Measurements from ENCODE around the gene GJD3.
"Not testable (repeated sequence)": the region's sequence is repeated elsewhere in the genome, so short reads cannot be mapped to it uniquely, and the experiment has no call there.

The GJD3 gene, protein sequence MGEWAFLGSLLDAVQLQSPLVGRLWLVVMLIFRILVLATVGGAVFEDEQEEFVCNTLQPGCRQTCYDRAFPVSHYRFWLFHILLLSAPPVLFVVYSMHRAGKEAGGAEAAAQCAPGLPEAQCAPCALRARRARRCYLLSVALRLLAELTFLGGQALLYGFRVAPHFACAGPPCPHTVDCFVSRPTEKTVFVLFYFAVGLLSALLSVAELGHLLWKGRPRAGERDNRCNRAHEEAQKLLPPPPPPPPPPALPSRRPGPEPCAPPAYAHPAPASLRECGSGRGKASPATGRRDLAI

DNA sequence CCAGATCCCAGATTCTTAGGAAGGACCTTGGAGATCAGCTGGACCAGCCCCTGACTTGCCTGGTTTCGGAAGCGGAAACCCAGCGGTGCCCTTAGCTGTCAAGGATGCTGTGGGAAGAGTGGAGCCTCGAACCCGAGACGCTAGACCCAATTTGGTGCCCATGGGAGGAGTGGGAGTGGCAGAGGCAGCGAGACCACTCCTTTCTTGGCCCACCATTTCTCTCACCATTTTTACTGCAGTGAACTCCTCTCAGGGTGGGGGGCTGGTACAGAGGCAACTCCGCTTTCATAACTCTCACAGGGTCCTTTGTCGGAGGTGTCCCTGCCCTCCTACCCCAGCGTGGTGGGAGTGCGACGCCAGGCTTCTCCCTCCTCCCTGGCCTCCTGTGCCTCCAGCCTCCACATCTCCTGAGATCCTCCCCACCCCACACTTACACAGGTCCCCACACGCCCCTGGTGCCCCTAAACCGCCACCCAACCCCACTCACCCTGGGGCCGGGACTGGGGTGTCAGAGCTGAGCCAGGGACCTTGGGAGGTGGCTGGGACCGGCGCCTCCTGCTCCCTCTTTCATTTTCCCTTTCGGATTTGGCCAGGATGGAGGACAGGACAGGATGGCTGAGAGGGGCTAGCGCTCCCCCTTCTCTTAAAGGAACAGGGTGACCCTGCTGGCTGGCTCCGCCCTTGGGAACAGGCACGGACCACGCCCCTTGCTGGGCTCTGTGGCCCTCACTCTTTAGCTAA, at the start of gene GJD3:
GJD3 (minus strand) TSS at position 617 of the 741 bp plus-strand sequence. CDS start 922 bp downstream, outside the sequence.
- DNase-seq (ENCODE audit: low spot score): no peak

DNA sequence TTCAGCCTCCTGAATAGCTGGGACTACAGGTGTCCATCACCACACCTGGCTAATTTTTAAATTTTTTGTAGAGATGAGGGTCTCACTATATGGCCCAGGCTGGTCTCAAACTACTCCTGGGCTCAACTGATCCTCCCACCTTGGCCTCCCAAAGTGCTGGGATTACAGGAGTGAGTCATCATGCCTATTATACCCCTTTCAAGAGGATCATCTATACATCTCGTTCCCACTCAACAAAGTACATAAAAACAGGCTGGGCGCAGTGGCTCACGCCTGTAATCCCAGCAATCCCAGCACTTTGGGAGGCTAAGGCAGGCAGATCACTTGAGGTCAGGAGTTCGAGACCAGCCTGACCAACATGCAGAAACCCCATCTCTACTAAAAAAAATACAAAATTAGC, 49.8 kb upstream of the GJD3 start:
- not testable (repeated sequence) for DNase-seq (ENCODE audit: low spot score)

DNA sequence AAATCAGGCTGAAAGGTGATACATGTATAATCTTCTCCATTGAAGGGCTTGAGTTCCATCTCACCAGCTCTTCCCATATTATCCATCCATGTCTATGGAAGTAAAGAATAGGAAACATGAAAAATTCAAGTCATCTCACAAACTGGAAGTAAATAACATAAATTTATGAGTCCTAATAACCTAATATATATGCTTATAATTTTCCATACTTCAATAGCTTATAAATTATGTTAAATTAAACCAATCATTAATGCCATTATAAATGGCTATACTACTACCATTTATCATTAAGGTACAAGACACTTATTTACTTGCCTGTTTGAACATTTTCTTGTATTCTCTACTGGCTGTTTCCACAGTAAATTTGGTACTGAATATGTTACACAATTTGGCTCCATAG, 48.3 kb upstream of the GJD3 start:
- DNase-seq (ENCODE audit: low spot score): no peak

DNA sequence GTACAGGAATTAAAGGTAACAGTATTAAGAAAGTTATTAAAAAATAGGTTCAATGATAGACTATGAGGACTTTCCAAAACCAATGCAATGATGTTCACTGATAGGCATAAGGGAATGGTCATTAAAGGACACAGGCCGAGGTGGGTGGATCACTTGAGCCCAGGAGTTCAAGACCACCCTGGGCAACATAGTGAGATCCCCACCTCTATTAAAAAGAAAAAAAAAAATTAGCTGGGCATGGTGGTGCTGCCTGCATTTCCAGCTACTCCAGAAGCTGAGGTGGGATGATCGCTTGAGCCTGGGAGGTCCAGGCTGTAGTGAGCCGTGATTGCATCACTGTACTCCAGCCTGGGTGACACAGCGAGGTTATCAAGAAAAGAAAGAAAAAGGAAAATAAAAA, 47.3 kb upstream of the GJD3 start:
- DNase-seq (ENCODE audit: low spot score): no peak

DNA sequence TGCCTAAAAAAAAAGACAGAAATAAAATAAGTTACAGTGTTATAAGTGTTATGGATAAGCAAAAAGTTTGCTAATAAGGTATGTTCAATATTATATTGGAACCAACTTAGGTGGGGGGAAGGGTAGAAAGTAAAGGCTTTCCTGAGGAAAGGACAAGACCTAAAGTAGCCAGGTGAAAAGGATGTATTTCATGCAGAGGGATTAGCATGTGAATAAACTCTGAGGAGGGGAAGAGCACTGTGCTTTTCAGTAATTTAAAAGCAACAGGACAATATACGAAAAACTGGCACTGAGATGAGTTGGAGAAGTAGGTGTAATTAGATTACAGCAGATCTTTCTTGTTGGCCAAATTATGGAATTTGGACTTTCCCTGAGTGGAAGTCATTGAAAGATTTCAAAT, 45.5 kb upstream of the GJD3 start:
- DNase-seq (ENCODE audit: low spot score): no peak

DNA sequence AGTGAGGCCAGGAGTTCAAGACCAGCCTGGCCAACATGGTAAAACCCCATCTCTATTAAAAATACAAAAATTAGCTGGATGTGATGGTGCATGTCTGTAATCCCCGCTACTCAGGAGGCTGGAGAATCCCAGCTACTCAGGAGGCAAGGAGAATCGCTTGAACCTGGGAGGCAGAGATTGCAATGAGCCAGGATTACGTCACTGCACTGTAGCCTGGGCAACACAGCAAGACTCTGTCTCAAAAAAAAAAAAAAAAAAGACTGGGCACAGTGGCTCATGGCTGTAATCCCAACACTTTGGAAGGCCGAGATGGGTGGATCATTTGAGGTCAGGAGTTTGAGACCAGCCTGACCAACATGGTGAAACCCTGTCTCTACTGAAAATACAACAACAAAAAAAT, 45.0 kb upstream of the GJD3 start:
- DNase-seq (ENCODE audit: low spot score): not testable (repeated sequence)

DNA sequence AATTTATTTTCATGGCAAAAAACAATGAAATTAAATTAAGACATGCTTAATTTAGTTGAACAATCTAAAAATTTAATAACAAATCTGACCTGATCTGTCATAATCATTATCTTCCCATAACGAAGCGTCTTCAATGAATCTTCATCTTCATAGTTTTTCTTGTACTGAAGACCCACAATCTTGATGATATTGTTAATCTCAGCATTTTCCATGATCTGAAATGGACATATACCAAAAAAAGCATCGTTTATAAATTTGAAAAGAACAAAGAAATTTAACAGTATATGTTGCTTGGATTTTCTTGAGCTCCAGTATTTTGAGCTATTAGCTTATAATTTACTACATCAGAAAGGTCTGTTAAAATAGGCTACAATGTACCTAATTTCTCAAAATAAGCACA, 42.9 kb upstream of the GJD3 start:
- DNase-seq (ENCODE audit: low spot score): no peak

DNA sequence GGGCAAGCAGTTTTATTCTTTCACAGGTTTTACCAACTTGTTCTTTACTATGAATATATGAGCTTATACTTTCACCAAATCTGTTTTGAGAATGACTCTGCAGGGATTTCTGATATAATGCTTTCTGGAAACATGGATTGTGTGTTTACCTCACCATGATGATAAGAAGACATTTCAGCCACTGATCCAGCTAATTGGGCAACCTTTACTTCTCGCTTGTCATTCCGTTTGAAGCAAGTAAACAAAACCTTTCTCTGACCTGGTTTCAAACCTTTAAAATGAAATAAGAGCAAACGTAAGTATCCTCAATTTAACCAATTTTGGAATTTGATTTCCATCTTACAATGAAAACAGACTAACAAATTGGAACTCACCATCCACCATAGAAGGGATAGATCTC, 39.5 kb upstream of the GJD3 start:
- DNase-seq (ENCODE audit: low spot score): no peak

DNA sequence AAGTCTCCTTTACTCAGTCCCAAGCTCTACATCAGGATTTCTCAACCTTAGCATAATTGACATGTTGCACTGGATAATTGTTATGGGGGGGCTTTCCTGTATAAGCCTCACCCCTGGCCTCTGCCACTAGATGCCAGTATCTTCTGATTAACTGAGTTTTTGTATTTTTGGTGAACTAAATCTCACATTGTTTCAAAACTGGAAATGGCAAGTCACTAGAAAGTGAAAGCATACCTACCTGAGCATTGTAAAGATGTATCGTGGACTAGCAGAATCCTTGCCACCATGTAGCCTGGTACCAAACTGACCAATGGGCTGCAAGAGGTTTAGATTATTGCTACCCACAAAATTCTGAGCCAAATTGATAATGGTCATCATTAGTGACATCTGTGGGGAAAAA, 38.1 kb upstream of the GJD3 start:
- DNase-seq (ENCODE audit: low spot score): peak; percentile 3

DNA sequence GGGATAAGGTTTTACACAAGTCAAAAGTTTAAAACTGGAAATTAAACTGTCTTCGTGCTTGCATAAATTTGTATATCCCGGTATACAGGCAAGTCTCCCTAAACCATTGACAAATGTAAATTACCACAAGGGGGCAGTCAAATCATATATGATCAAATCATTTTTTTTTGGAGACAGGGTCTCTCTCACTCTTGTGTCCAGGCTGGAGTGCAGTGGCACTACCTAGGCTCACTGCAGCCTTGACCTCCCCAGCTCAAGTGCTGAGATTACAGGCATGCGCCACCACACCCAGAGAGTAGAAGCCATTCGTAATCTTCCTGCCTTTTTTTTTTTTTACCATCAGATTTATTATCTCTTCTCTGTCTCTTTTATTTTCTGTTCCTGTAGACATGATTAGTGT, 34.6 kb upstream of the GJD3 start:
- peak; percentile 62 for DNase-seq (ENCODE audit: low spot score)

DNA sequence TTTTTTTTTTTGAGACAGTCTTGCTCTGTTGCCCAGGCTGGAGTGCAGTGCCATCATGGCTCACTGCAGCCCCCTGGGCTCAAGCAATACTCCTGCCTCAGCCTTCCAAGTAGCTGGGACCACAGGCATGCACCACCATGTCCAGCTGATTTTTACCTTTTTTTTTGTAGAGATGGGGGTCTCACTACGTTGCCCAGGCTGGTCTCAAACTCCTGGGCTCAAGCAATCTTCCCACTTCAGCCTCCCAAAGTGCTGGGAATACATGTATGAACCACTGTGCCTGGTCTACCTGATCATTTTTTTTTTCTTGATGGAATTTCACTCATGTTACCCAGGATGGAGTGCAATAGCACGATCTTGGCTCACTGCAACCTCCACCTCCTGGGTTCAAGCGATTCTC, 22.0 kb upstream of the GJD3 start:
- DNase-seq (ENCODE audit: low spot score): not testable (repeated sequence)

DNA sequence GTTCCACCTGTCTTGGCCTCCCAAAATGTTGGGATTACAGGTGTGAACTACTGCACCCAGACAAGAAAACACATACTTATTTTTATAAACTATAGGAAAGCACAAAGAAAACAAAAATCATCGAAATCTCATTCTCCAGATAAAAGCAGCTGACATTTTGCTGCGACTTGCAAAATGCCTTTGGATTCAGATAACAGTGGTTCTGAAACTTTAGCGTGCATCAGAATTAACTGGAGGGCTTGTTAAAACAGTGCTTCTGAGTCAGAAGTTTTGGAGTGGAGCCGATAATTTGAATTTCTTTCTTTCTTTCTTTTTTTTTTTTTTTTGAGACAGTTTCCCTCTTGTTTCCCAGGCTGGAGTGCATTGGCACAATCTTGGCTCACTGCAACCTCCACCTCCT, 17.7 kb upstream of the GJD3 start:
- DNase-seq (ENCODE audit: low spot score): no peak

DNA sequence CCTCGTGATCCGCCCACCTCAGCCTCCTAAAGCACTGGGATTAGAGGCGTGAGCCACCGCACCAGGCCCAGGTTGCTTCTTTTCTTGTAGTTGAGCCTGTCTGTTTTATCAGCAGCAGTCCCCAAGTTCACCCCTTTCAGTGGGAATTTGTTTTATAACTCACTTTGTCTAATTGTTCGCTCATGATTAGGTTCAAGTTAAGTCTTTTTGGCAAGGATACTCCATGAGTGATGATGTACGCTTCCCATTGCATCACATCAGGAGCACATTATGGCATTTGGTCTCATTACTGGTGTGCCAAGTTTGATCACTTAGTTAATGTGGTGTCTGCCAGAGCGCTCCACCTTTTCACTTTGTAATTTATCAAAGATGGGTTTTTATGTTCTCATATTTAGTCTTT, 14.4 kb upstream of the GJD3 start:
- DNase-seq (ENCODE audit: low spot score): no peak

DNA sequence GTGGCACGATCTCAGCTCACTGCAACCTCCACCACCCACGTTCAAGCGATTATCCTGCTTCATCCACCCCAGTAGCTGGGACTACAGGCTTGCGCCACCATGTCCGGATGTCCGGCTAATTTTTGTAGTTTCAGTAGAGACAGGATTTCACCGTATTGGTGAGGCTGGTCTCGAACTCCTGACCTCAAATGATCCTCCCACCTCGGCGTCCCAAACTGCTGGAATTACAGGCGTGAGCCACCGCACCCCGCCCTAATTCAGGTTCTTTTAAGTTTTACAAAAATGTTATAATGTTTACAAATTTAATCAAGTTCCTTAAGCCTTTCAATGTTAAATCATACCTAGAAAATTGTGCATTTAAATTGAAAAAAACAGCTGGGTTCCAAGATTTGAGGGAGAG, 13.3 kb upstream of the GJD3 start:
- no peak for DNase-seq (ENCODE audit: low spot score)

DNA sequence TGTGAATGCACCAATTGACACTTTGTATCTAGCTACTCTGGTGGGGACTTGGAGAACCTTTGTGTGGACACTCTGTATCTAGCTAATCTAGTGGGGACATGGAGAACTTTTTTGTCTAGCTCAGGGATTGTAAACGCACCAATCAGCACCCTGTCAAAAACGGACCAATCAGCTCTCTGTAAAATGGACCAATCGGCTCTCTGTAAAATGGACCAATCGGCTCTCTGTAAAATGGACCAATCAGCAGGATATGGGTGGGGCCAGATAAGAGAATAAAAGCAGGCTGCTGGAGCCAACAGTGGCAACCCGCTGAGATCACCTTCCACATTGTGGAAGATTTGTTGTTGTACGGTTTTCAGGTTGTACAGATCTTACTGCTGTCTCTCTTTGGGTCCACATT, 12.0 kb upstream of the GJD3 start:
- DNase-seq (ENCODE audit: low spot score): not testable (repeated sequence)

DNA sequence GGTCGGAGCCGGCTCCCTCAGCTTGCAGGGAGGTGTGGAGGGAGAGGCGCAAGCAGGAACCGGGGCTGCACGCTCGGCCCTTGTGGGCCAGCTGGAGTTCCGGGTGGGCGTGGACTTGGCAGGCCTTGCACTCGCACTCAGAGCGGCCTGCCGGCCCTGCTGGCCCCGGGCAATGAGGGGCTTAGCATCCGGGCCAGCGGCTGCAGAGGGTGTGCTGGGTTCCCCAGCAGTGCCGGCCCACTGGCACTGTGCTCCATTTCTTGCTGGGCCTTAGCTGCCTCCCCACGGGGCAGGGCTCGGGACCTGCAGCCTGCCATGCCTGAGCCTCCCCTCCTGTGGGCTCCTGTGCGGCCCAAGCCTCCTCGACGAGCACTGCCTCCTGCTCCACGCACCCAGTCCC, 11.2 kb upstream of the GJD3 start:
- DNase-seq (ENCODE audit: low spot score): not testable (repeated sequence)

DNA sequence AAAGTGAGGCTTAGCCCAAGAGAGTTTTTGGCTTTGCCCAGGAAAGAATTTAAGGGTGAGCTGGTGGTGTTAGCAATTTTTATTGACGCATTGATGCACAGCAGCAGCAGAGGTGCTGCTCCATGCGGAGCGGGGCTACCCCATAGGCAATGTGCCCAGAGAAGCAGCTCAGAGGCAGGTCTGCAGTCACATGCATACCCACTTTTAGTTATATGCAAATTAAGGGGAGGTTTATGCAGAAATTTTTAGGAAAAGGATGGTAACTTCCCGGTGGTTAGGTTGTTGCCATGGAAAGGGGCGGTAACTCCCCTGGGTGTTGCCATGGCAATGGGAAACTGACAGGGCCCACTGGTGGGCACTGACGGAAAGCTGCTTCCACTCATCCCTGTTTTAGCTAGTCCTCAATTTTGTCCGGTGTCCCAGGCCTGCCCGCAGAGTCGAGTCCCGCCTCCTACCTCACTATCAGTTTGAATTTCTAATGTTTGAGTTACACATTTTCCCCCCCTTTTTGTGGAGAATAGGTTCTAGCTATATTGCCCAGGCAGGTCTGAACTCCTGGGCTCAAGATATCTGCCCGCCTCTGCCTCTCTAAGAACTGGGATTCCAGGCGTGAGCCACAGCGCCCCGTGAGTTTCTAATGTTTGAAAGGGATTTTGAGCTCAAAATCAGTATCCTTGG, 10.4 kb upstream of the GJD3 start:
- no peak for DNase-seq (ENCODE audit: low spot score)

DNA sequence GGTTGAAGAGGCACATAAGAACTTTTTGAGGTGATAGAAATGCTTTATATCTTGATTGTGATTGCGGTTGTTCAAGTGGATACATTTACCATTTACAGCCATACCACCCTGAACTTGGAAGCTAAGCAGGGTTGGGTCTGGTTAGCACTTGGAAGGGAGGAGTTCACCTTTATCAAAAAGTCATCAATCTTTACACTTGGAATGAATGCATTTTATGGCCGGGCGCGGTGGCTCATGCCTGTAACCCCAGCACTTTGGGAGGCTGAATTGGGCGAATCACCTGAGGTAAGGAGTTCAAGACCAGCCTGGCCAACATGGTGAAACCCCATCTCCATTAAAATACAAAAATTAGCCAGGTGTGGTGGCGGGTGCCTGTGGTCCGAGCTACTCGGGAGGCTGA, 9.5 kb upstream of the GJD3 start:
- no peak for DNase-seq (ENCODE audit: low spot score)

DNA sequence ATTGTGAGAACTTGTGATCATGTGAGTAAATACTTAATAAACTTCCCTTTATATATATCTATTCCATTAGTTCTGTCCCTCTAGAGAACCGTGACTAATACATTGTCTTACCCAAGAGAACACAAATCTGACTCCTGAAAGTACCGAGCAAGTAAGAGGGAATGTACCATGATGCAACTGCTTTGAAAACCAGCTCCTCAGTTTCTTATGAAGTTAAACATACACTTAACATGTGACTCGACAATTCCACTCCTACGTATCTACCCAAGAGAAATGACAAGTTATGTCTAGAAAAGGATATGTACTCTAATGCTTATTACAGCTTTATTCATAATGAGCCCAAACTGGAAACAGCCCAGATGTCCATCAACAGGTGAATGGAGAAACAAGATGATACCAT, 8.8 kb upstream of the GJD3 start:
- DNase-seq (ENCODE audit: low spot score): no peak

DNA sequence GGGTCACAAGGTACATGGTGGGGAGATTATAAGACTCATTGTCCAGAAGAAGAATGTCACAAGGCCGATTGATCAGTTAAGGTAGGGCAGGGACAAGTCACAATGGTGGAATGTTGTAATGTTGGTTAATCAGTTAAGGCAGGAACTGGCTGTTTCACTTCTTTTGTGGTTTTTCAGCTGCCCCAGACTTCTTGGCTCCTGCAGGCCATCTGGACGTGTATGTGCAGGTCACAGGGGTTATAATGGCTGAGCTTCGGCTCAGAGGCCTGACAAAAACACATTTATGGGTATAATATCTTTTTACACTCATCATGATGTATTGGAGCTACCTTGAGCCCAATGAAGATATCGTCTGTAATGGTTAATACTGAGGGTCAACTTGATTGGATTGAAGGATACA, 8.1 kb upstream of the GJD3 start:
- not testable (repeated sequence) for DNase-seq (ENCODE audit: low spot score)

DNA sequence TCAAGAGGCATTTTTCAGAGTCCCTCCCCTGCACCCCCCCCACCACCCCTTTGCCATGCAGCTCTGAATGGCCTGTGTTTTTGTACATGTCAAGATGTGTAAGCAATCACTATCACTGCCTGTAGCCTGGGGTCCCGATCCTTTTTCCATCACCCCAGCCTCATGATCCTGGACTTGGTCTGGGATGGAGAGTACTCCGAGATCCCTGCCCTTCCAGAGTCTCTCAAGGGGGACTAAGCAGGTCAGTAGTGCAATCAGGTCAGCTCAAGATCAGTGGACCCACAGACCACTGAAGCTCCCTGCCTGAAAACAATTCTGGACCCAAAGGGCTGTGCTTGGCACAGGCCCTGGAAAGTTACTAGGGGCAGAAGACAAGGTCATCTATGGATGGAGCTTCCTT, 7.5 kb upstream of the GJD3 start:
- no peak for DNase-seq (ENCODE audit: low spot score)

DNA sequence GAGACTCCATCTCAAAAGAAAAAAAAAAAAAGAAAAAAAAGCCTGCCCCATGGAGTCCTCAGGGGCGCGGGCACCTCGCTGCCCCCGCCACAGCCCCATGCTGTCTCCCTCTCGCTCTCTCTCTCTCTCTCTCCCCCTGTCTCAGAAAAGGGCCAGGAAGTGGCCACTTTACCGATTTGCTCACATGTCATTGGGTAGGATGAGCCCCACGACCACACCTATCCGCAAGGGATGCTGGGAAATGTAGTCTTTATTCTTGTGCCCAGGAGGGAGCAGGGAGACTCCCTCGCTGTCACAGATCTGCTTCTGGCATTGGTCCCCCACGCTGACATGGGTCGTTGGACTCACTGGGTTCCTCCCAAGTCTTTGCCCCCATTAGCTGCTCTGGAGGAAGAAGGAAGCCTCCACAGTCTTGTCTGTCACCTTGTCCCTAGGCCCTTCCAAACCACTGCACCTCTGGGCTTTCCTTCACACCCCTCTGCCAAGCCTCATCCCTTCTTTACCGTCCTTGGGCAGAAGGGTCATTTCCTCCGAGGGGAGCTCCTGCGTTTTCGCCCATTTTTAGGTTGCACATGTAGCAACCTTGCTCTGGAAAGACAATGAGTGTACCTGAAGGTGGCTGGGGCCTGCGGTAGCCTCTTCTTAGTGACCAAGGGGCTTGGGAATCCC, 6.9 kb upstream of the GJD3 start:
- peak; percentile 40 for DNase-seq (ENCODE audit: low spot score)

DNA sequence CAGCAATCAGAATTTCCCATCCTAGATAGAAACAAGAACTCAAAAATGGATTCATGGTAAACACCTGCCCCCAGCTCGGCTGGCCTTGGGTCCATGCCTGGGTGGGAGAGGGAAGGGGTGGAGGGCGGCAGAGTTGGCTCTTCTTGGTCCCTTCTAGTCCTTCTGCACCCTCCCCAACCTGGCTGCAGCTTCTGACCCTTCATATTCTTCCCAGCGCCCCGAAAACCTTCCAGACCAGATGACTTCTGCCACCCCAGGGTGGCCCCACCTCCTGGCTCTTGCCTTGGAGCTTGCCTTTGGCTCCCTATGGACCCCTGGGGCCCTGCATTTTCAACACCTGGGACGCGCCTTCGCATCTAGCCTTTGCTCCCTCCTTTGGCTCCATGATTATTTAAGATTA, 5.4 kb upstream of the GJD3 start:
- no peak for DNase-seq (ENCODE audit: low spot score)
